ENCODE results near the gene ATP8B2.
"Not testable (repeated sequence)": the region's sequence is repeated elsewhere in the genome, so short reads cannot be mapped to it uniquely, and the experiment has no call there.

Gene ATP8B2

DNA sequence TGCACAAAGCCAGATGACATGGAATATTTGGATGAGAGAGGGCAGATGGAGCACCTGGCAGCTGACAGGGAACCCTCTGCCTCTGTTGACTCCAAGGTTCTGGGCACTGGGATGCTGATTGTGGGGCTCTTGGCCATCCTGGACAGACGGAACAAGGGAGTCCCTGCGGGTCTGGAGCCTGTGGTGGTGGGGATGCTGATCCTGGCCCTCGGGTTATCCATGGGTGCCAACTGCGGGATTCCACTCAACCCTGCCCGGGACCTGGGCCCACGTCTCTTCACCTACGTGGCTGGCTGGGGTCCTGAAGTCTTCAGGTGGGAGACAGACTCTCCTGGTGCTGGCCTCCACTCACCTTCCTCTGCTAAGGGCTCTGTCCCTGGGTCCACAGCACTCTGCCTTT is 1.8 kb upstream of the ATP8B2 start:
- DNase-seq (ENCODE audit: low spot score): no peak

DNA sequence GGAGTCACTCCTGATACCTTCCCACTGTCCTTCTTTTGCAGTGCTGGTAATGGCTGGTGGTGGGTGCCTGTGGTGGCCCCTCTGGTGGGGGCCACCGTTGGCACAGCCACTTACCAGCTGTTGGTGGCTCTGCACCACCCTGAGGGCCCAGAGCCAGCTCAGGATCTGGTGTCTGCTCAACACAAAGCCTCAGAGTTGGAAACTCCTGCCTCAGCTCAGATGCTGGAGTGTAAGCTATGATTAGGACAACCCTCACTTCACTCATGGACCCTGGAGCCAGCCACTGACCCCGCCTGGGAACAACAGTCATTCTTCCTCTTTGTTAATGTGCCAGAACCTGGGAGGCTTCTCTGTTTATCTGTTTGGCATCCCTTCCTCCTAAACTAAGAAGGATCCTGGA is 1.1 kb upstream of the ATP8B2 start:
- no peak for DNase-seq (ENCODE audit: low spot score)

DNA sequence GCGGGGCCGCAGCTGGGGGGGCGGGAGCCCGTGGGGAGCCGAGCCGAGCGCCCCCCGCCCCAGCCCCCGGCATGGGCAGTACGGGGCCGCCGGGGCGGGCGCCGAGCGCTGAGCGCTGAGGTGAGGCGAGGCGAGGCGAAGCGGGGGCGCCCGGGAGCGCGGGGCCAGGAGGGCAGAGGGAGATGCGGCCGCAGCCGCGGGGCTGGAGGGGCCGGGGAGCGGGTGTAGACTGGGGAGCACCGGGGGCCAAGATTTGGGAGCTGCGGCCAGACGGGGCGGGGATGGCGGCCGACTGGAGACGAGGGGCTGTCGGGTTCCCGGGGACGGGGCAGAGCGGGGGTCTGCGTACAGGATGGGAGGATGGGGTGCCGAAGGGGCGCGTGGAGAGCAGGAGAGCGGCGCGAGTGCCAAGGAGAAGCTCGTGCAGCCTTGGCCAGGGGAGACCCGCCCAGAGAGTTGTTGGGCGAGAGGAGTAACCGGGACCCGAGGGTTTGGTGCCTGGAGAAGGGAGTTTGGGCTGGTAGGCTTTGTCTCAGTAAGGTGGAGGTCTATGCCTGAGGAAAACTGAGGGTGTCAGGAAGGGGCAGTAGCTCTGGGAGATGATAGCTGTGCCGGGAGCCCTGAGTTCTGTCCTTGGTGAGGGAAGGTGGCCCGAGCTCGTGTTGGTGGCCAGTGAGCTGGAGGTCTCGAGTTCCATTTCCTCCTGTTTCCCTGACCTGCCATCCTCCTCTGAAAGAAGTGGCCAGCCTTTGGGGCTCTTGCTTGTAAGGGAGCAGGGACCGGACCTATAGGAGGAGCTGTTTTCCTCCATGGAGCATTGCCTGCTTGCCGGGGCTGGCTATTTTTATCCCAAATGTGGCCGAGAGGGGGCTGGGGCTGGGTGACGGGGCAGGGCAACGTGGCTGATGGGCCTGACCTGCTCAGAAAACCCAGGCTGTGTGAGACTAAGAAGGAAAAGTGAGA is 539 bp downstream of the ATP8B2 start:
- DNase-seq (ENCODE audit: low spot score): peak; percentile 77

DNA sequence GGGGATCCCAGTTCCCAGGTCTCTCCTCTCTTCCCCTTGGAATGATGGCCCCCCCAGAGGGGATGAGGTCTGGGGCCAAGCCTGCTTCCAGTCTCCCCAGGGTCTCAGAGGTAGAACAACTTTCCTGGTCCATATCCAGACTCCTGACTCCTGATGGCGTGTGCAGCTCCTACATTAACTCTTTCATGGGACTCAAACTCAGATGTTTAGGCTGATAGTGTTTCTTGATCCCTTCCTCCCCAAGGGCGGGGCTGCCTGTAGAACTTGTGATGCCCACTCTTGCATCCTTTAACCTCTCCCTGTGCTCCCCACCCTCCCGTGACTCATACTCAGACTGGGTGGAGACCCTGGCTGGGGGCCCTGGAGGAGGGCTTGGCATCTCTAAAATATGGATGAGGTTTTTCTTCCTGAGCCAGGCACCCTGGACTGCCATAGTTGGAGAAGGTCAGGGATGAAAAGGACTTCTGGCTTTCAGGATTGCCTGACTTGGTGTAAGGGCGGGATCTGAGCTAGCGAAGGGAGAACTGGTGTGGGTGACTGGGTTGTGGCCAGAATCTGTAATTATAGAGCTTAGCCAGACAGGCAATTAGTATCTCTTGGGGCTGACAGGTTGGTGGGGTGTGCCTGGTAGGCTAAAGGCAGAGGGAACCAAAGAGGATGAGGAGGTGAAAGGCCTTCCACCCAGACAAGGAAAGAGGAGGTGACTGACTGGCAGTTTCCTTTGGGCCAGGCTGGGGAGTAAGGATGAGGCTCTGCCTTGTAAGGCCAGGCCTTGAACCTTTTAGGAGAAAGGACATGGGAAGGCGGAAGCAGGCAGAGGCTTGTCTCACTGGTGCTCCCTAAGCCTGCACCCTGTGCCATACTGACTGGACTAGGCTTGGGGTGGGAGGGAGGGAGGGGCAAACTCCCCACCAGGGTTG is 1.5 kb downstream of the ATP8B2 start:
- DNase-seq (ENCODE audit: low spot score): no peak

DNA sequence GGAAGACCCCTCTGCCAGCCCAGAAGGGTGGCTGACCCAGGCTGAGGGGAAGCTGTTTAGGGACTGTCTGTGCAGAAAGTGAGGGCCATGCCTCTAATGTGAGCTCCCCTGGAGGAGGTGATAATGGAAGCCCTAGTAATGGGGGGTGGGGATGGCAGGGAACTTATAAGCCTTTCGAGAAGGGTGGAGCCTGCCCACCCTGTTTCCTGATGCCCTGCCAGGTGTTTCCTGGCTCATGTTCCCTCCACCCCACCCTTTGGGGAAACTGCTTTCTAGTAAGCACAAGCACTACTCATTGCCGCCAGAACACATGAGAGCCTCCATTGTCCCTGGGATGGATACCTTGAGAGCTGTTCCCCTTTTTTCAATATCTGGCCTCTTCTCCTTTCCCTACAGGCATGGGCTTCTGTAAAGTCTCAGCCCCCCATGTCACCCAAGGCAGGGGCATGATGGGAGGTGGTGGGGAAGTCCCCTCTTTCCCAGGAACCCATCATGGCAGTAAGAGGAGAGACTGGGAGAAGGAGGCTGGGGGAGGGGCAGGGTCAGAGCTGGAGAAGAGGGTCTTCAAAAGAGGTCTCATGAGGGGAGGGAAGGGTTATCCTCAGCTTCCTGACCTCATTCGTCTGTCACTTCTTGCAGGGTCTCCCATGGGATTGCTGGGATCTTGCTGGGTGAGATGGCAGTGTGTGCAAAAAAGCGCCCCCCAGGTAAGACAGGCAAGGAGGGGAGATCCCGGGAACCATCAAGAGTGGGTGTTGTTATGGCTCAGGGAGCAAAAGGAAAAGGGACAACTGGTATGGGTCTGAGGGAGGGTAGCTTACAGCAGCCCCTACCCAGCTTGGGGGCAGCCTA is 2.4 kb downstream of the ATP8B2 start:
- no peak for DNase-seq (ENCODE audit: low spot score)

DNA sequence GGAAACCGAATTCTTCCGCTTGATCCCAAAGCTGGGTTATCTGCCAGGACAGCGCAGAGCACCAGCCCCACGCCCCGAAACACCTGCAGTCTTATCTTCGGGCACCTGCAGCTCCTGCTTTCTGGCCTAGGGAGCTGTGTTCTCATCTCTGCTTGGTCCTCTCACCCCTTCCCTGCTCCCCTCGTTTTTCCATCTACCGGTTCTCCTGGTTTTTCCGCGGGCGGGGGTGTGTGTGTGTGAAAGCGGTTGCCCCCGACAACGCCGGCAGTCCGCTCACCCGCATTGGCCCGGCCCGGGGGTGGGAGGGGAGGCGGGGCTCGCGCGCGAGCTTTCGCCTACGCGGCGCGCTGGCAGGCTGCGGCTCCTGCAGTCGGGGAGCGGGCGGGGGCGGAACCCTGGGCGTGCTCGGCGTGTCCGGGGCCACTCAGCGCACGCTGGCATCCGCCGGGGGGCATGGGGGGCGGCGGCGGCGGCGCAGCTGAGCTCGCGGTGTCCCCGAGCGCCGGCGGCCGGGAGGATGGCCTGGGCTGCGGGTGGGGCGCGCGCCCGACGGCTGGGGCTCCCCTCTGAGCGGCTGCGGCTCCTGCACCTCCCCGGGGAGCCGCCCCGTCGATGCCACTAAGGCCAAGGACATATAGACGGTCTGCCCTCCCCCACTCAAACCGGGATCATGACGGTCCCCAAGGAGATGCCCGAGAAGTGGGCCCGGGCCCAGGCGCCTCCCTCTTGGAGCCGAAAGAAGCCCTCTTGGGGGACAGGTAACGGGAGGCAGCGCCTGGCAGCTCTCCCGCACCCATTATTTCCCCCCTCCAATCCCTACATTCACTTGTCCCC is 3.2 kb downstream of the ATP8B2 start:
- peak; percentile 63 for DNase-seq (ENCODE audit: low spot score)

DNA sequence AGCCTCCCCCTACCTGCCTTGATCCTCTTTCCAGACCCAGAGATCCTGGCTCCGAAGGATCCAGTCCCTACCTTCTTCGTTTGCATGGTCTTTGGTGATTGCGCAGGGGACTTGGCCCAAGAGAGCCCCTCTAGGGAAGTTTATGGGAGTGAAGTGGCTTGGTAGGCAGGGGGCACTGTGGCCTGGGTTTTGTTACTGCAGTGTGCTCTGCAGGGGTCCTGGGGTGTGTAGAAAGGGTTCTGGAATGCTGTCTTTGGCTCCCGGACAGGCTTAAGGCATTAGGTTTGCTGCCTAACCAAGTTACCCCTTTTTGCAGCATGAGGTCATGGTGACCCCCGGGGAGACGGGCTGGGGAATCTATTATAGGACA is 3.8 kb downstream of the ATP8B2 start:
- no peak for DNase-seq (ENCODE audit: low spot score)

DNA sequence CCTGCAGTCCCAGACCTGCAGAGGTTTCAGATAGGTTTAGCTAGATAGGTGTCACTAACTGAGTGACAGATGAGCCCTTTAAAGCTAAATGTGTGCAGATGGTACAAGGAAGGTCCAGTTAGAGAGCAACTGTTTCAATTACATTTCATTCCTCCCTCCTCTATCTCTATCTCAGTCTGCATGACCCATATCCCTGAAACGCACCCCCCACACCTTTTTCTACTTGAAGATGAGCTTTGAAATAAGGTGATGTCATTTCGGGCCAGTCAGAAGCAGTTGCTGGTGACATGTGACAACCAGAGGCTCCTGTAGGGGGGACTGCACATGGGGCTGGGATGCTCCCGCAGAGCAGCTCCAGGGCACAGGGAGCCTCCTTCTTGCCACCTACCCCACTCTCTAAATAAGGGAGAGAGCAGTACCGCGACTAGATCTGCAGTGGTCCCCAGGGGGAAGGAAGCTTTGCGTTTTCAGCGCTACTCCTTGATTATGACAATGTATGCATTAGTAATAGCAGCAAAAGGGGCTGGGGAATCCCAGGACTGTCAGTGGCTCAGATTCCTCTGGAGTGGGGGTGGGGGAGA is 4.3 kb downstream of the ATP8B2 start:
- DNase-seq (ENCODE audit: low spot score): no peak

DNA sequence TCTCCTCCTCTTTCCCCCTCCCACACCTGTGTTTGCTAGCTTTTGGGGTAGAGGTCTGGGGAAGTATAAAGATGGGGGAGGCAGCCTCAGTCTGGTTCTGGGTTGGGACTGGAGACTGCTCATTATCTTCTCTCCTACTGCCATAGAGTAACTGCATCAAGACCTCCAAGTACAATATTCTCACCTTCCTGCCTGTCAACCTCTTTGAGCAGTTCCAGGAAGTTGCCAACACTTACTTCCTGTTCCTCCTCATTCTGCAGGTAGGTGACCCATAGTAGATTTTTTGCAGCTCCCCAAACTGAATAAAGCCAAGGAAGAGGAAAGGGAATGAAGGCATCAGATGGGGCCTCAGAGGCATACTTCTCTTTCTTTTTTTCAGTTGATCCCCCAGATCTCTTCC is 5.3 kb downstream of the ATP8B2 start:
- no peak for DNase-seq (ENCODE audit: low spot score)

DNA sequence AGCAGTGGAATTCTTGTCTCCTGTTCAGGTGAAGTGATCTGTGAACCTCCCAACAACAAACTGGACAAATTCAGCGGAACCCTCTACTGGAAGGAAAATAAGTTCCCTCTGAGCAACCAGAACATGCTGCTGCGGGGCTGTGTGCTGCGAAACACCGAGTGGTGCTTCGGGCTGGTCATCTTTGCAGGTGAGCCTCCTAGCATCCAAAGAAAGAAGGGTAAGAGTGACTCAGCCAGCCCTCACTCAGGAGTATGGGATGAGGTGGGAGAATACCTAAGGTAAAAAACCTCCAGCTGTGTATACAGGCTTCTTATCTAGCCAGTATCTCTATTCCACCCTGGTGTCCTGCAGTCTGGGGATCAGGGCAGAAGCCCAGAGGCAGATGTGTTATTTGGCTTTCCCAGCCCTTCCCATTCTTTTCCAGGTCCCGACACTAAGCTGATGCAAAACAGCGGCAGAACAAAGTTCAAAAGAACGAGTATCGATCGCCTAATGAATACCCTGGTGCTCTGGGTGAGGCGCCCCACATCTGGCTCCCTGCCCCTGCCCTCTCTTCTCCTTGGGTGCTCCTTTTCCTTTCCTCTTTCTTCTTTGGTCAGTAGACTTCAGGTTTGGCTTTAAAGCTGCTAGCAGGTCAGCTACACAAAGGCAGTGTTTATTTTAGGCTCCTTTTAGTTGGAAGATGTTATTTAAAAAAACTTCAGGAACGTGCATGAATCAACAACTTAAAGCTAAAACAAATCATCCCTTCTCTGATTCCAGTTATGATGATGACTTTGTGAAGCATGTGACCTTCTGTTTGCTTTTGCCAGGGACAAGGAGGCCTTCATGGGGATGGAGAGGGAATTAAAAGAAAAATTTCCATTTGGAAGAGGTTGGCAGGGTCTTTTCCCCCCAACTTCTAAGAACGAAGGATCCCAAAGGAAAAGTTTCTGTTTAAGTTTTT is 9.0 kb downstream of the ATP8B2 start:
- DNase-seq (ENCODE audit: low spot score): no peak

DNA sequence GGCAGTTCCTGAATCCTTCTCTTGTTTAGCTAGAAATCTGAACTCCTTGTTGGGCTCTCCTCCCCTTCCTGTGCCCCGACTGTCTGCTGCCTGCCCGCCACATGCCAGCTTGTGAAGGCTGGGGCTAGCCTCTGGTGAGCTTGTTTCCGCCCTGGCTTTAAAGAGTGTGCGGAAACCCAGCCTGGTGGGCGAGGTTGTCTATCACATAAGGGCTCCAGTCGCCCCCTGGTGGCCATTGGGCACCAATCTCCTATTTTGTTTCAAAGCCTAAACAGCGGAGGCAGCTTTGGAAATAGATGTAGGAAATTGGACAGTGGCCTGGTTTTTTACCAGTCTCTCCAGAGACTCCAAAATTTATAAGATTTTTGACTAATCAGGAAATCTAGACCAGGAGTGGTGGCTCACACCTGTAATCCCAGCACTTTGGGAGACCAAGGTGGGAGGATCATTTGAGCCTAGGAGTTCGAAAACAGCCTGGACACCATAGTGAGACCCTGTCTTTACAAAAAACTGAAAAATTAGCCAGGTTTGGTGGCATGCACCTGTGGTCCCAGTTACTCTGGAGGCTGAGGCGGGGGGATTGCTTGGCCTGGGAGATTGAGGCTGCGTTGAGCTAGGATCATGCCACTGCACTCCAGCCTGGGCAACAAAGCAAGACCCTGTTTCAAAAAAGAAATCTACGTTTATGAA is 9.8 kb downstream of the ATP8B2 start:
- DNase-seq (ENCODE audit: low spot score): peak; percentile 79

DNA sequence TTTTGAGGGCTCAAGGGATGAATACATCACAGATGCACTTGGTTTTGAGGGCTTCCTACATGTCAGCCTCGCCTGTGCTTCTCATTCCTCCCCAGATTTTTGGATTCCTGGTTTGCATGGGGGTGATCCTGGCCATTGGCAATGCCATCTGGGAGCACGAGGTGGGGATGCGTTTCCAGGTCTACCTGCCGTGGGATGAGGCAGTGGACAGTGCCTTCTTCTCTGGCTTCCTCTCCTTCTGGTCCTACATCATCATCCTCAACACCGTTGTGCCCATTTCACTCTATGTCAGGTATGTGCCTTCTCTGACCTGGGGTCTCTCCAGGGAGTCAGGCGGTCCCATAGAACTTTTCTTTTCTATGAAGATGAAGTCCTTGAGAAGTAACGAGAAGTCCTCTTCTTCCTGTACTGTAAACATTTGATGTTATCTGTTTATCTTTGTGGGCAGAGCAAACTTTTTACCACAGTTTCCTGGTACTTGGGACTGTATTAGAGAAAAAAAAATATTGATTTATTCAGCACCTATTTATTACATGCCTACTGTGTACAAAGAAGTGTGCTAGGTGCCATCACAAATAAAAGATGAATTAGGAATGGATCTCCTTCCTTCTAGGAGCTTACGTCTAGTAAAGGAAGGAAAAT is 12.0 kb downstream of the ATP8B2 start:
- no peak for DNase-seq (ENCODE audit: low spot score)

DNA sequence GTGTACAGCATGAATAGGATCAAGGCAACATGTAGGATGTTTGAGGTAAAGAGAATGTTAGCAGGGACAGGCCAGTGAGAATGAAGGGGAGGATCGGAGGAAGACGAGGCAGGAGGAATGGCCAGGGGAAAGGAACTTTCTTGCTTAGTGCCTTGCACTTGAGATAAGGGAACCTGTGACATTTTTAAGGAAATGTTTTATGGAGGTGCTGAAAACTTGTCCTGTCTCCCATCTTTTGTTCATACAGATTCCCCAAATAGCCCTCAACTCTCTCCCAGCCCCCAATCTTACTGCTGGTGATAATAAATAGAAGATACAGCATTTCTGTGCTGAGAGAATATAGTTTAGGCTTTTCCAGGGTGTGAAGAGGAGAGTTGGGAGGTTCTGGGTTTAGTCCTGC is 13.6 kb downstream of the ATP8B2 start:
- DNase-seq (ENCODE audit: low spot score): no peak

DNA sequence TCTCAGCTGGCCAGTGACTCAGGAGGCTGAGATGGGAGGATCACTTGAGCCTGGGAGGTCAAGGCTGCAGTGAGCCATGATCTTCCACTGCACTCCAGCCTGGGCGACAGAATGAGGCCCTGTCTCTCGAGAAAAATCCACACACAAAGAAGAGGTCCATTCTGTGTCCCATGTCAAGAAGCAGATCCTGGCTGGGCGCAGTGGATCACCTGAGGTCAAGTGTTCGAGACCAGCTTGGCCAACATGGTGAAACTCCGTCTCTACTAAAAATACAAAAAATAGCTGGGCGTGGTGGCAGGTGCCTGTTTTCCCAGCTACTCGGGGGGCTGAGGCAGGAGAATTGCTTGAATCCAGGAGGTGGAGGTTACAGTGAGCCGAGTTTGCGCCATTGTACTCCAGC is 16.0 kb downstream of the ATP8B2 start:
- not testable (repeated sequence) for DNase-seq (ENCODE audit: low spot score)

DNA sequence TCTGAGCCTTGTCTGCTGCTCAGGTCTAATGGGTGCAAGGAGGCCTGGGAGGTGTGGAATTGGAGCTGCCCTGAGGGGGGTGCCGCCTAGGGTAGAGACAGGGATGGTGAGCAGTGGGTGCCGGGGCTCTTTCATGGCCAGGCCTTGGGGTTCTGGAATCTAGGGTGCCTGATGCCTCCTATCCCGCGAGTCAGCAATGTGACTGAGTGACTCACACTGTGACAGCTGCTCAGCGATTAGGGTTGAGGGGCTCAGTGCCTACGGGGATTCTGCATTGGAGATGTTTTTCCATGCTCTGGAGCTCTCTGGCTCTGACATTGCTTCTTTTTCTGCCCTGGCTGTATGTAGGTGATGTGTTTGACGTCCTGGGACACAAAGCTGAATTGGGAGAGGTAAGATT is 16.8 kb downstream of the ATP8B2 start:
- no peak for DNase-seq (ENCODE audit: low spot score)

DNA sequence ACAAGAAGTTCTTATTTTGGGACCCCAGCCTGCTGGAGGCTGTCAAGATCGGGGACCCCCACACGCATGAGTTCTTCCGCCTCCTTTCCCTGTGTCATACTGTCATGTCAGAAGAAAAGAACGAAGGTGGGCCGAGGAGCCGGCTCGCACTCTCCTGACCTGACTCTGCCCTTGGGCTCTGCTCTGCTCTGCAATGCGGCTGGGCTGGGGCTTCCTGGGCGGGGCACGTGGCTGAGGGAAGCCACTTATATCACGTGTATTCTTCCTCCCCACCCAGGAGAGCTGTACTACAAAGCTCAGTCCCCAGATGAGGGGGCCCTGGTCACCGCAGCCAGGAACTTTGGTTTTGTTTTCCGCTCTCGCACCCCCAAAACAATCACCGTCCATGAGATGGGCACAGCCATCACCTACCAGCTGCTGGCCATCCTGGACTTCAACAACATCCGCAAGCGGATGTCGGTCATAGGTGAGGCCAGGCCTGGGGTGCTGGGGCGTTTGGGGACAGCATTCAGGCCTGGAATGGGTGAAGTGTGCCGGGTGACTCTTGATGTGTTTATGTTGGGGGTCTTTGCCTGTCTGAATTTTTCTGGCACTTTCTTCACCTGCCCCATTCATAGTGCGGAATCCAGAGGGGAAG is 17.6 kb downstream of the ATP8B2 start:
- no peak for DNase-seq (ENCODE audit: low spot score)

DNA sequence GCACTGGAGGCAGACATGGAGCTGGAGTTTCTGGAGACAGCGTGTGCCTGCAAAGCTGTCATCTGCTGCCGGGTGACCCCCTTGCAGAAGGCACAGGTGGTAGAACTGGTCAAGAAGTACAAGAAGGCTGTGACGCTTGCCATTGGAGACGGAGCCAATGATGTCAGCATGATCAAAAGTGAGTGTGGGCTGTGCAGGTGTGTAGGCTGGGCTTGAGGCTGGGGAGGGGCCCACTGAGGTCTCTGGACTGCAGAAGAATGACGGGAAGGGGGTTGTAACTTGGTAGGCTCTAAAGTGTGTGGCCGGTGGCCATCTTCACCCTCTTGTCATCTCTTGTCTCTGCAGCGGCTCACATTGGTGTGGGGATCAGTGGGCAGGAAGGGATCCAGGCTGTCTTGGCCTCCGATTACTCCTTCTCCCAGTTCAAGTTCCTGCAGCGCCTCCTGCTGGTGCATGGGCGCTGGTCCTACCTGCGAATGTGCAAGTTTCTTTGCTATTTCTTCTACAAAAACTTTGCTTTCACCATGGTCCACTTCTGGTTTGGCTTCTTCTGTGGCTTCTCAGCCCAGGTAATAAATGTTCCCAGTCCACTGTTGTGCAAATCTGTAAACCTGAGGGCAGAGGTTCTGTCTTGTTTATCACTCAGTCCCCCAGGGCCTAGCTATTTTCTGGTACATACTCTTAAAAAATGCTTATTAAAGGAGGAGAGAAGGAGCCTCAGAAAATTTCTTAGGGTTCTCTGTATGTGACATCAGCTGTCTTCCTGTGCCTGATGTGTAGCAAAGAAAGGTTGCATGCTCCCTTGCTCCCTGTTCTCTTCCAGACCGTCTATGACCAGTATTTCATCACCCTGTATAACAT is 19.9 kb downstream of the ATP8B2 start:
- DNase-seq (ENCODE audit: low spot score): no peak
